K562 (cell line): ENCODE data around the gene PCDH12. TPM values are rescaled to one million over a fixed set of nuclear protein-coding genes. Genes with fewer than 3 reads are reported as not detected.

Source experiments
- CEBPB ChIP-seq: fragments of 450-650 bp; IDR thresholded peaks from 2 replicates; pipeline ENCODE4 v1.6.1; 2016; ENCODE audit warnings: missing genetic modification characterization, missing compliant biosample characterization
- EHMT2 ChIP-seq: fragments of 450-650 bp; IDR thresholded peaks from 2 replicates; pipeline ENCODE4 v1.6.1; 2018; ENCODE audit warnings: antibody characterized with exemption
- KAT7 ChIP-seq: sonication (generic); formaldehyde crosslinking; IDR thresholded peaks from 2 replicates; pipeline ENCODE4 v1.8.0; 2022; ENCODE audit warnings: missing genetic modification reagents, mild to moderate bottlenecking, borderline replicate concordance
- MBD2 ChIP-seq: sonication (generic); IDR thresholded peaks from 2 replicates; pipeline ENCODE4 v1.6.1; 2016; ENCODE audit warnings: low read depth, borderline replicate concordance
- NONO ChIP-seq, 2 experiments: fragments of 200-400 bp in 1 of 2; fragments of 450-650 bp in 1 of 2; formaldehyde crosslinking in 1 of 2; IDR thresholded peaks; 2 replicates each; pipeline ENCODE4 v1.6.1; 2017; ENCODE audit warnings: low read depth in 2 of 2, mild to moderate bottlenecking in 2 of 2, moderate library complexity in 2 of 2, low read length in 1 of 2
- SLC30A9 ChIP-seq: fragments of 250-450 bp; sonication (Bioruptor Pico); IDR thresholded peaks from 2 replicates; pipeline ENCODE4 v1.8.0; 2022; ENCODE audit warnings: mild to moderate bottlenecking, moderate library complexity
- SRF ChIP-seq, 2 experiments: fragments of 250-450, 450-650 bp in 1 of 2; sonication (Bioruptor Pico) in 1 of 2; sonication (generic) in 1 of 2; formaldehyde crosslinking; IDR thresholded peaks; 2 replicates each; pipeline versions ENCODE4 v1.5.0 to v1.5.1; 2020 to 2022; ENCODE audit warnings: mild to moderate bottlenecking in 1 of 2, missing genetic modification reagents in 1 of 2
- TEAD1 ChIP-seq, 2 experiments: fragments of 450-650 bp in 1 of 2; sonication (generic) in 1 of 2; formaldehyde crosslinking; IDR thresholded peaks; 2 replicates each; pipeline versions ENCODE4 v1.4.0 to v1.8.0; 2020 to 2022; ENCODE audit warnings: mild to moderate bottlenecking in 2 of 2, missing genetic modification reagents in 1 of 2
- TGIF2 ChIP-seq: sonication (generic); formaldehyde crosslinking; IDR thresholded peaks from 2 replicates; pipeline ENCODE4 v1.8.1; 2022; ENCODE audit warnings: mild to moderate bottlenecking, missing genetic modification reagents, moderate library complexity
- YY1 ChIP-seq, 3 experiments: IDR thresholded peaks; 2 replicates each; pipeline ENCODE4 v1.6.1; 2011; ENCODE audit warnings: low read length in 2 of 3, mild to moderate bottlenecking in 2 of 3, moderate library complexity in 2 of 3, borderline replicate concordance in 1 of 3, control low read depth in 1 of 3, low read depth in 1 of 3; ENCODE audit not compliant: insufficient read depth in 3 of 3, insufficient replicate concordance in 2 of 3, control insufficient read depth in 1 of 3, insufficient read length in 1 of 3; ENCODE audit errors: extremely low read depth in 1 of 3
- ZNF12 ChIP-seq: sonication (generic); formaldehyde crosslinking; IDR thresholded peaks from 2 replicates; pipeline ENCODE4 v1.4.0; 2020; ENCODE audit warnings: mild to moderate bottlenecking, missing genetic modification reagents
- polyA plus RNA-seq, 8 experiments: library from polyadenylated mRNA; depleted of rRNA in 4 of 8; stranded (reverse) in 5 of 8; unstranded in 3 of 8; fragments of >200 nt; fragmentation: Nextera tagmentation in 2 of 8; fragmentation: Illumina TruSeq in 1 of 8; extraction: Ambion mirVana in 2 of 8; extraction: Trizol in 1 of 8; gene quantifications; 2 replicates each; pipeline versions ENCODE4 v1.2.1 to v1.2.3, GENCODE V29; 2011 to 2014; ENCODE audit warnings: inconsistent platforms in 1 of 8, missing spikeins in 1 of 8
- total RNA-seq, 7 experiments: library from RNA; depleted of rRNA in 6 of 7; stranded (reverse); fragments of >200 nt in 6 of 7; fragmentation: Illumina TruSeq in 2 of 7; extraction: Trizol in 2 of 7; gene quantifications; 2 replicates each; pipeline versions ENCODE4 v1.2.1 to v1.2.3, GENCODE V29; 2011 to 2021; ENCODE audit warnings: low replicate concordance in 1 of 7
- TF ChIP-seq, protein P1 (sequence below): fragments of 450-650 bp; IDR thresholded peaks from 2 replicates; pipeline ENCODE4 v1.6.1; 2016; ENCODE audit warnings: mild to moderate bottlenecking, moderate library complexity
- TF ChIP-seq, protein P2 (sequence below): fragments of 450-650 bp; IDR thresholded peaks from 2 replicates; pipeline ENCODE4 v1.6.1; 2016; ENCODE audit warnings: antibody characterized with exemption

The PCDH12 gene
- total and polyA plus RNA-seq, 9 of the 15 experiments (the other 6 are each of a cell fraction or from before 2014, with no cell fraction given) = 0.01 to 0.04 (median 0.01) TPM; not detected in 4

GRCh38 chr5:141919218-141920119 lies 38.5 kb downstream of the PCDH12 start (continued):
- peak; percentile 56; the same call in 1 of the 2 replicates for TF ChIP-seq EHMT2
- TF ChIP-seq SRF (CRISPR knock-in tag; IDR thresholded peaks at IDR 0.05) = no peak
- TF ChIP-seq MBD2 = peak; percentile 29; the same call in 1 of the 2 replicates
- TF ChIP-seq YY1 (IDR thresholded peaks at IDR 0.05; ENCODE audit: borderline replicate concordance in 1 of 3, control insufficient read depth in 1 of 3, extremely low read depth in 1 of 3, insufficient read depth in 3 of 3, insufficient read length in 1 of 3, insufficient replicate concordance in 2 of 3, low read depth in 1 of 3, low read length in 2 of 3) = peak in 1 of 3 experiments; percentile 45
- TF ChIP-seq KAT7 (CRISPR knock-in tag) = no peak
- no peak for TF ChIP-seq SLC30A9 (CRISPR knock-in tag)
- TF ChIP-seq, protein P1, sequence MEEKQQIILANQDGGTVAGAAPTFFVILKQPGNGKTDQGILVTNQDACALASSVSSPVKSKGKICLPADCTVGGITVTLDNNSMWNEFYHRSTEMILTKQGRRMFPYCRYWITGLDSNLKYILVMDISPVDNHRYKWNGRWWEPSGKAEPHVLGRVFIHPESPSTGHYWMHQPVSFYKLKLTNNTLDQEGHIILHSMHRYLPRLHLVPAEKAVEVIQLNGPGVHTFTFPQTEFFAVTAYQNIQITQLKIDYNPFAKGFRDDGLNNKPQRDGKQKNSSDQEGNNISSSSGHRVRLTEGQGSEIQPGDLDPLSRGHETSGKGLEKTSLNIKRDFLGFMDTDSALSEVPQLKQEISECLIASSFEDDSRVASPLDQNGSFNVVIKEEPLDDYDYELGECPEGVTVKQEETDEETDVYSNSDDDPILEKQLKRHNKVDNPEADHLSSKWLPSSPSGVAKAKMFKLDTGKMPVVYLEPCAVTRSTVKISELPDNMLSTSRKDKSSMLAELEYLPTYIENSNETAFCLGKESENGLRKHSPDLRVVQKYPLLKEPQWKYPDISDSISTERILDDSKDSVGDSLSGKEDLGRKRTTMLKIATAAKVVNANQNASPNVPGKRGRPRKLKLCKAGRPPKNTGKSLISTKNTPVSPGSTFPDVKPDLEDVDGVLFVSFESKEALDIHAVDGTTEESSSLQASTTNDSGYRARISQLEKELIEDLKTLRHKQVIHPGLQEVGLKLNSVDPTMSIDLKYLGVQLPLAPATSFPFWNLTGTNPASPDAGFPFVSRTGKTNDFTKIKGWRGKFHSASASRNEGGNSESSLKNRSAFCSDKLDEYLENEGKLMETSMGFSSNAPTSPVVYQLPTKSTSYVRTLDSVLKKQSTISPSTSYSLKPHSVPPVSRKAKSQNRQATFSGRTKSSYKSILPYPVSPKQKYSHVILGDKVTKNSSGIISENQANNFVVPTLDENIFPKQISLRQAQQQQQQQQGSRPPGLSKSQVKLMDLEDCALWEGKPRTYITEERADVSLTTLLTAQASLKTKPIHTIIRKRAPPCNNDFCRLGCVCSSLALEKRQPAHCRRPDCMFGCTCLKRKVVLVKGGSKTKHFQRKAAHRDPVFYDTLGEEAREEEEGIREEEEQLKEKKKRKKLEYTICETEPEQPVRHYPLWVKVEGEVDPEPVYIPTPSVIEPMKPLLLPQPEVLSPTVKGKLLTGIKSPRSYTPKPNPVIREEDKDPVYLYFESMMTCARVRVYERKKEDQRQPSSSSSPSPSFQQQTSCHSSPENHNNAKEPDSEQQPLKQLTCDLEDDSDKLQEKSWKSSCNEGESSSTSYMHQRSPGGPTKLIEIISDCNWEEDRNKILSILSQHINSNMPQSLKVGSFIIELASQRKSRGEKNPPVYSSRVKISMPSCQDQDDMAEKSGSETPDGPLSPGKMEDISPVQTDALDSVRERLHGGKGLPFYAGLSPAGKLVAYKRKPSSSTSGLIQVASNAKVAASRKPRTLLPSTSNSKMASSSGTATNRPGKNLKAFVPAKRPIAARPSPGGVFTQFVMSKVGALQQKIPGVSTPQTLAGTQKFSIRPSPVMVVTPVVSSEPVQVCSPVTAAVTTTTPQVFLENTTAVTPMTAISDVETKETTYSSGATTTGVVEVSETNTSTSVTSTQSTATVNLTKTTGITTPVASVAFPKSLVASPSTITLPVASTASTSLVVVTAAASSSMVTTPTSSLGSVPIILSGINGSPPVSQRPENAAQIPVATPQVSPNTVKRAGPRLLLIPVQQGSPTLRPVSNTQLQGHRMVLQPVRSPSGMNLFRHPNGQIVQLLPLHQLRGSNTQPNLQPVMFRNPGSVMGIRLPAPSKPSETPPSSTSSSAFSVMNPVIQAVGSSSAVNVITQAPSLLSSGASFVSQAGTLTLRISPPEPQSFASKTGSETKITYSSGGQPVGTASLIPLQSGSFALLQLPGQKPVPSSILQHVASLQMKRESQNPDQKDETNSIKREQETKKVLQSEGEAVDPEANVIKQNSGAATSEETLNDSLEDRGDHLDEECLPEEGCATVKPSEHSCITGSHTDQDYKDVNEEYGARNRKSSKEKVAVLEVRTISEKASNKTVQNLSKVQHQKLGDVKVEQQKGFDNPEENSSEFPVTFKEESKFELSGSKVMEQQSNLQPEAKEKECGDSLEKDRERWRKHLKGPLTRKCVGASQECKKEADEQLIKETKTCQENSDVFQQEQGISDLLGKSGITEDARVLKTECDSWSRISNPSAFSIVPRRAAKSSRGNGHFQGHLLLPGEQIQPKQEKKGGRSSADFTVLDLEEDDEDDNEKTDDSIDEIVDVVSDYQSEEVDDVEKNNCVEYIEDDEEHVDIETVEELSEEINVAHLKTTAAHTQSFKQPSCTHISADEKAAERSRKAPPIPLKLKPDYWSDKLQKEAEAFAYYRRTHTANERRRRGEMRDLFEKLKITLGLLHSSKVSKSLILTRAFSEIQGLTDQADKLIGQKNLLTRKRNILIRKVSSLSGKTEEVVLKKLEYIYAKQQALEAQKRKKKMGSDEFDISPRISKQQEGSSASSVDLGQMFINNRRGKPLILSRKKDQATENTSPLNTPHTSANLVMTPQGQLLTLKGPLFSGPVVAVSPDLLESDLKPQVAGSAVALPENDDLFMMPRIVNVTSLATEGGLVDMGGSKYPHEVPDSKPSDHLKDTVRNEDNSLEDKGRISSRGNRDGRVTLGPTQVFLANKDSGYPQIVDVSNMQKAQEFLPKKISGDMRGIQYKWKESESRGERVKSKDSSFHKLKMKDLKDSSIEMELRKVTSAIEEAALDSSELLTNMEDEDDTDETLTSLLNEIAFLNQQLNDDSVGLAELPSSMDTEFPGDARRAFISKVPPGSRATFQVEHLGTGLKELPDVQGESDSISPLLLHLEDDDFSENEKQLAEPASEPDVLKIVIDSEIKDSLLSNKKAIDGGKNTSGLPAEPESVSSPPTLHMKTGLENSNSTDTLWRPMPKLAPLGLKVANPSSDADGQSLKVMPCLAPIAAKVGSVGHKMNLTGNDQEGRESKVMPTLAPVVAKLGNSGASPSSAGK = peak; percentile 51; the same call in 1 of the 2 replicates
- TF ChIP-seq TEAD1 (CRISPR knock-in tag; IDR thresholded peaks at IDR 0.05) = 0 out of 4 replicates have a peak, but pooled peaks of 1 of the 2 experiments have one; percentile 19
- TF ChIP-seq NONO (IDR thresholded peaks at IDR 0.05; ENCODE audit: low read depth in 2 of 2, low read length in 1 of 2) = no peak
- peak; percentile 77 for TF ChIP-seq ZNF12 (CRISPR knock-in tag)
- TF ChIP-seq, protein P2, sequence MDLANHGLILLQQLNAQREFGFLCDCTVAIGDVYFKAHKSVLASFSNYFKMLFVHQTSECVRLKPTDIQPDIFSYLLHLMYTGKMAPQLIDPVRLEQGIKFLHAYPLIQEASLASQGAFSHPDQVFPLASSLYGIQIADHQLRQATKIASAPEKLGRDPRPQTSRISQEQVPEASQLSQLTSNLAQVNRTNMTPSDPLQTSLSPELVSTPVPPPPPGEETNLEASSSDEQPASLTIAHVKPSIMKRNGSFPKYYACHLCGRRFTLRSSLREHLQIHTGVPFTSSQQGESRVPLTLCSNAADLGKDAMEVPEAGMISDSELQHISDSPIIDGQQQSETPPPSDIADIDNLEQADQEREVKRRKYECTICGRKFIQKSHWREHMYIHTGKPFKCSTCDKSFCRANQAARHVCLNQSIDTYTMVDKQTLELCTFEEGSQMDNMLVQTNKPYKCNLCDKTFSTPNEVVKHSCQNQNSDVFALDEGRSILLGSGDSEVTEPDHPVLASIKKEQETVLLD = no peak
- no peak for TF ChIP-seq CEBPB (tag)
- no peak for TF ChIP-seq TGIF2 (CRISPR knock-in tag)
